ENCODE measurements around the gene MTOR. TPM values are rescaled to one million over a fixed set of nuclear protein-coding genes. Genes with fewer than 3 reads are reported as not detected.

The MTOR gene
- total RNA-seq, 6 donors from 2014 or later, result 27.5 to 61.0 (median 33.1) TPM

GRCh38 chr1:11151114-11151513 lies 111.2 kb downstream of the MTOR start:
- H3K4me1 ChIP-seq, result peaks cover 10 to 23% (median 20%) of the 10 kb centered on the region in 4 donors
- WGBS, 2 donors, result 70 to 89% methylated on average over 5 of the region's 5 CpGs
- TF ChIP-seq POLR2A (IDR thresholded peaks at IDR 0.05) (no peak), POLR2AphosphoS5 (IDR thresholded peaks at IDR 0.05) (no peak), CTCF (IDR thresholded peaks at IDR 0.05) (no peak), EP300 (IDR thresholded peaks at IDR 0.05) (no peak)
- H3K9me3 ChIP-seq, result no peaks in the 10 kb centered on the region
- no peak for ATAC-seq (ENCODE audit: low FRiP score in 2 of 2)
- H3K36me3 ChIP-seq, result peaks cover 8 to 64% (median 34%) of the 10 kb centered on the region in 4 donors
- H3K27me3 ChIP-seq, result no peaks in the 10 kb centered on the region
- no peak overlapping the region for H3K4me3 ChIP-seq
- no peak overlapping the region for H3K27ac ChIP-seq
- no peak for DNase-seq

DNA sequence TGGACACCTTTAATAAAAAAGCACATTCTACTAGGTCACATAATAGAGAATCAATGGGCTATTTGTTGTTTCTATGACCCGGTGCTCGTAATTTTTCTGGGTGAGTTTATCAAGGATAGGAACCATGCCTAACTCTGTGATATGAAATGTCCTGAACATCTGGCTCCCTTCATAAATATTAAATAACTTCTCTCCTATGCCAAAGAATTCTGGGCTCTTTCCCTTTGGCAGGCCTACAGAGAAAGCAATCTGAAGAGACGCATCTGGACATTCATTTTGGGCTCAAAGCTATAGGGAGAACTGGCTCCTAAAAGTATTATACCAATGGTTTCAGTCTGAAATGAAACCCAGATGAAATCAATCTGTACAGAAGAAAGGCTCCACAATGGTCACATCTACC lies 112.0 kb downstream of the MTOR start:
- DNase-seq (no peak), ATAC-seq (ENCODE audit: low FRiP score in 2 of 2) (no peak)
- no peak for TF ChIP-seq POLR2A (IDR thresholded peaks at IDR 0.05)
- TF ChIP-seq POLR2AphosphoS5 (IDR thresholded peaks at IDR 0.05), result no peak
- no peak for TF ChIP-seq EP300 (IDR thresholded peaks at IDR 0.05)
- TF ChIP-seq CTCF (IDR thresholded peaks at IDR 0.05), result no peak
- no peaks in the 10 kb centered on the region for H3K27me3 ChIP-seq
- H3K27ac ChIP-seq, result no peak overlapping the region
- no peak overlapping the region for H3K4me3 ChIP-seq
- no peaks in the 10 kb centered on the region for H3K9me3 ChIP-seq
- H3K36me3 ChIP-seq, result peaks cover 9 to 64% (median 37%) of the 10 kb centered on the region in 4 donors
- peaks cover 10 to 23% (median 20%) of the 10 kb centered on the region in 4 donors for H3K4me1 ChIP-seq
- WGBS, 2 donors, result 86% methylated on average over 3 of the region's 3 CpGs

- H3K4me1 ChIP-seq, result peaks cover 7 to 22% (median 14%) of the 10 kb centered on the region in 4 donors
- H3K27ac ChIP-seq, result no peak overlapping the region
- WGBS, 2 donors, result 56 to 60% methylated on average over 4 of the region's 4 CpGs
- no peak for DNase-seq
- TF ChIP-seq CTCF (IDR thresholded peaks at IDR 0.05) (no peak), POLR2AphosphoS5 (IDR thresholded peaks at IDR 0.05) (no peak), EP300 (IDR thresholded peaks at IDR 0.05) (no peak), POLR2A (IDR thresholded peaks at IDR 0.05) (no peak)
- ATAC-seq (ENCODE audit: low FRiP score in 2 of 2), result no peak
- H3K4me3 ChIP-seq, result no peak overlapping the region
- no peaks in the 10 kb centered on the region for H3K9me3 ChIP-seq
- H3K36me3 ChIP-seq, result peaks cover 12 to 75% (median 49%) of the 10 kb centered on the region in 4 donors
- no peaks in the 10 kb centered on the region for H3K27me3 ChIP-seq
These were observed 115.1 kb downstream of the MTOR start for GRCh38 chr1:11147197-11147770.

GRCh38 chr1:11145741-11146140 lies 116.6 kb downstream of the MTOR start:
- Histone ChIP-seq H3K9me3 (no peaks in the 10 kb centered on the region), H3K27ac (no peak overlapping the region), H3K36me3 (peaks cover 12 to 74% (median 47%) of the 10 kb centered on the region in 4 donors), H3K4me1 (peaks cover 0 to 16% (median 0%) of the 10 kb centered on the region in 4 donors), H3K27me3 (no peaks in the 10 kb centered on the region), H3K4me3 (no peak overlapping the region)
- ATAC-seq (ENCODE audit: low FRiP score in 2 of 2) (no peak), DNase-seq (no peak)
- 90 to 94% methylated on average over 6 of the region's 6 CpGs for WGBS, 2 donors
- TF ChIP-seq POLR2A (IDR thresholded peaks at IDR 0.05), result no peak
- TF ChIP-seq CTCF (IDR thresholded peaks at IDR 0.05), result no peak
- TF ChIP-seq EP300 (IDR thresholded peaks at IDR 0.05), result no peak
- TF ChIP-seq POLR2AphosphoS5 (IDR thresholded peaks at IDR 0.05), result no peak
